B cell (primary cell): ENCODE data around the gene TSTD2. TPM values are rescaled to one million over a fixed set of nuclear protein-coding genes. Genes with fewer than 3 reads are reported as not detected.

Experiments
- ATAC-seq: fragments of 200-7000 bp; cut with Tn5 transposase; one replicate; pipeline ENCODE4 v1.10.0; 2021; ENCODE audit warnings: low read depth, mild to moderate bottlenecking, moderate number of reproducible peaks, moderate library complexity
- CTCF ChIA-PET: fragments of 350-600 bp; sonication (Branson Sonifier 250); formaldehyde crosslinking; loops from one replicate; lab custom pipeline; 2021; ENCODE audit warnings: antibody characterized with exemption, inconsistent platforms; lab: Charles Lee
- POLR2A ChIA-PET: fragments of 350-600 bp; sonication (Branson Sonifier 250); formaldehyde crosslinking; loops from one replicate; lab custom pipeline; 2021; ENCODE audit warnings: antibody characterized with exemption; lab: Charles Lee
- DNase-seq: peaks from one replicate; pipeline ENCODE4 v3.0.0; 2013
- H2AFZ ChIP-seq: 2 replicates; pipeline ENCODE4 v1.6.1; 2012; ENCODE audit warnings: mild to moderate bottlenecking, low read depth, low read length; ENCODE audit not compliant: insufficient read depth, poor library complexity, severe bottlenecking
- H3K27ac ChIP-seq, 2 donors: 1 replicate in 1 of 2; 2 replicates in 1 of 2; pipeline ENCODE4 v1.5.1; 2012 to 2013; ENCODE audit warnings: low read length in 2 of 2, mild to moderate bottlenecking in 2 of 2, moderate library complexity in 1 of 2
- H3K27me3 ChIP-seq, 4 experiments: fragments of 200-600 bp in 1 of 4; sonication (generic) in 1 of 4; replicated peaks in 1 of 4; 1 replicate in 2 of 4; 2 replicates in 2 of 4; pipeline versions ENCODE4 v1.6.1 to v1.7.0; 2013 to 2016; ENCODE audit warnings: low read length in 3 of 4, mild to moderate bottlenecking in 2 of 4, mixed read lengths in 1 of 4, moderate library complexity in 1 of 4; ENCODE audit not compliant: insufficient read depth in 4 of 4, control insufficient read depth in 3 of 4; ENCODE audit errors: control extremely low read depth in 1 of 4
- H3K36me3 ChIP-seq, 2 experiments: replicated peaks in 1 of 2; 1 replicate in 1 of 2; 2 replicates in 1 of 2; pipeline versions ENCODE4 v1.6.1 to v1.7.1; 2013; ENCODE audit warnings: low read length in 1 of 2; ENCODE audit not compliant: insufficient read depth in 2 of 2, control insufficient read depth in 1 of 2; ENCODE audit errors: control extremely low read depth in 1 of 2, extremely low read depth in 1 of 2
- H3K4me1 ChIP-seq, 2 donors: fragments of 200-600 bp in 1 of 2; sonication (generic) in 1 of 2; 1 replicate in 1 of 2; 2 replicates in 1 of 2; pipeline versions ENCODE4 v1.5.1 to v1.6.1; 2013 to 2017; ENCODE audit warnings: low read length in 2 of 2; ENCODE audit not compliant: control insufficient read depth in 2 of 2, insufficient read depth in 2 of 2
- H3K4me2 ChIP-seq: replicated peaks from 2 replicates; pipeline ENCODE3; 2012; ENCODE audit warnings: mild to moderate bottlenecking, low read depth, low read length; ENCODE audit not compliant: poor library complexity, severe bottlenecking
- H3K4me3 ChIP-seq, 5 experiments: fragments of 200-600 bp in 1 of 5; sonication (generic) in 1 of 5; 1 replicate in 3 of 5; 2 replicates in 2 of 5; pipeline versions ENCODE4 v1.5.1 to v1.7.0; 2011 to 2016; ENCODE audit warnings: low read length in 4 of 5, mild to moderate bottlenecking in 4 of 5, low read depth in 2 of 5, control low read depth in 1 of 5, moderate library complexity in 1 of 5; ENCODE audit not compliant: insufficient read depth in 1 of 5; ENCODE audit errors: control extremely low read depth in 1 of 5, extremely low read depth in 1 of 5
- H3K79me2 ChIP-seq: fragments of 200-600 bp; sonication (generic); one replicate; pipeline ENCODE4 v1.6.0; 2016; ENCODE audit warnings: low read length; ENCODE audit not compliant: control insufficient read depth, insufficient read depth
- H3K9ac ChIP-seq: fragments of 200-600 bp; sonication (generic); 2 replicates; pipeline ENCODE4 v1.6.1; 2017; ENCODE audit warnings: mild to moderate bottlenecking, low read length, moderate library complexity
- H3K9me3 ChIP-seq, 3 donors: one replicate each; pipeline versions ENCODE4 v1.6.1 to v1.7.1; 2013; ENCODE audit warnings: low read length in 2 of 3; ENCODE audit not compliant: control insufficient read depth in 2 of 3, insufficient read depth in 1 of 3; ENCODE audit errors: control extremely low read depth in 1 of 3
- H4K20me1 ChIP-seq: 2 replicates; pipeline ENCODE4 v1.6.0; 2012; ENCODE audit warnings: mild to moderate bottlenecking, low read length; ENCODE audit not compliant: insufficient read depth, control insufficient read depth, poor library complexity, severe bottlenecking
- H3K27ac Mint-ChIP-seq: one replicate; pipeline ENCODE4 v1.8.0; 2021; ENCODE audit warnings: mixed read lengths
- H3K27me3 Mint-ChIP-seq: one replicate; pipeline ENCODE4 v1.8.0; 2021; ENCODE audit warnings: mixed read lengths
- H3K4me1 Mint-ChIP-seq: one replicate; pipeline ENCODE4 v1.8.0; 2021; ENCODE audit warnings: mixed read lengths
- H3K4me3 Mint-ChIP-seq: one replicate; pipeline ENCODE4 v1.8.0; 2021; ENCODE audit warnings: mixed read lengths
- H3K9me3 Mint-ChIP-seq: one replicate; pipeline ENCODE4 v1.8.0; 2022; ENCODE audit warnings: mixed read lengths; ENCODE audit not compliant: insufficient read depth
- CTCF ChIP-seq: fragments of 200-600 bp; IDR thresholded peaks from one replicate; pipeline ENCODE4 v1.8.0; 2022; ENCODE audit warnings: antibody characterized with exemption, mild to moderate bottlenecking
- EZH2 ChIP-seq: IDR thresholded peaks from 2 replicates; pipeline ENCODE4 v1.6.1; 2012; ENCODE audit warnings: borderline replicate concordance, low read depth, mild to moderate bottlenecking, moderate library complexity, low read length; ENCODE audit not compliant: insufficient read depth, poor library complexity, severe bottlenecking
- WGBS: methylation state at CpG from one replicate; pipeline ENCODE4 v1.1.5; 2013; ENCODE audit warnings: missing lambda C conversion rate; ENCODE audit not compliant: insufficient coverage; 5-methylcytosine and 5-hydroxymethylcytosine counted together
- intact Hi-C: fragments of 100-400 bp; cut with micrococcal nuclease; formaldehyde crosslinking; loops from one replicate; pipeline ENCODE4 v1.10.0; 2022
- polyA plus RNA-seq: library from polyadenylated mRNA; depleted of rRNA; stranded (reverse); fragments of >200 nt; gene quantifications from 2 replicates; pipeline ENCODE4 v1.2.3, GENCODE V29; 2012
- total RNA-seq, 2 donors: library from RNA; stranded (reverse); fragments of 120-200 nt in 1 of 2; gene quantifications; 1 replicate in 1 of 2; 2 replicates in 1 of 2; pipeline versions ENCODE4 v1.2.3 to v1.2.4, GENCODE V29; 2013 to 2022

TSTD2 gene
- total and polyA plus RNA-seq, 2 donors (not counting 1 experiment from before 2014, with no cell fraction given), result 12.7 to 29.2 TPM

GRCh38 chr9:97629156-97629555, 4.0 kb downstream of the TSTD2 start:
- no peaks in the 10 kb centered on the region for H3K27me3 Mint-ChIP-seq
- H3K9ac ChIP-seq, result no peak overlapping the region
- H4K20me1 ChIP-seq, result no peaks in the 10 kb centered on the region
- TF ChIP-seq EZH2, result no peak
- TF ChIP-seq CTCF, result no peak
- H3K4me3 Mint-ChIP-seq, result no peak overlapping the region
- intact Hi-C loops, result no loop called here
- CTCF ChIA-PET, result interaction anchor here (3.0 kb wide), 1 partner anchor 14 kb away, joined by 13 read pairs; no protein-coding TSS in a partner anchor
- DNase-seq (no peak), ATAC-seq (no peak)
- H3K27ac ChIP-seq, result no peak overlapping the region
- no peak overlapping the region for H3K4me3 ChIP-seq
- no peaks in the 10 kb centered on the region for H3K27me3 ChIP-seq
- H3K4me2 ChIP-seq, result no peak overlapping the region
- H3K4me1 Mint-ChIP-seq, result peaks cover 29% of the 10 kb centered on the region
- H3K4me1 ChIP-seq, result peaks cover 12 to 13% of the 10 kb centered on the region in 2 donors
- no peak overlapping the region for H2AFZ ChIP-seq
- peaks cover 47% of the 10 kb centered on the region for H3K79me2 ChIP-seq
- POLR2A ChIA-PET, result no interaction called here
- H3K27ac Mint-ChIP-seq, result no peak overlapping the region
- peaks cover 0 to 9% of the 10 kb centered on the region in 2 experiments for H3K36me3 ChIP-seq
- no peaks in the 10 kb centered on the region for H3K9me3 ChIP-seq
- no peaks in the 10 kb centered on the region for H3K9me3 Mint-ChIP-seq

- ChIA-PET CTCF (interaction anchor here (3.0 kb wide), 1 partner anchor 13 kb away, joined by 13 read pairs; no protein-coding TSS in a partner anchor), POLR2A (no interaction called here)
- Histone ChIP-seq H3K9ac (no peak overlapping the region), H4K20me1 (no peaks in the 10 kb centered on the region), H3K9me3 (no peaks in the 10 kb centered on the region), H2AFZ (no peak overlapping the region), H3K4me1 (peaks cover 11 to 12% of the 10 kb centered on the region in 2 donors), H3K79me2 (peaks cover 48% of the 10 kb centered on the region), H3K4me2 (no peak overlapping the region), H3K36me3 (peaks cover 0 to 9% of the 10 kb centered on the region in 2 experiments), H3K4me3 (no peak overlapping the region), H3K27ac (no peak overlapping the region), H3K27me3 (no peaks in the 10 kb centered on the region)
- no peak for DNase-seq
- Mint-ChIP-seq H3K4me3 (no peak overlapping the region), H3K4me1 (peaks cover 27% of the 10 kb centered on the region), H3K27me3 (no peaks in the 10 kb centered on the region), H3K27ac (no peak overlapping the region), H3K9me3 (no peaks in the 10 kb centered on the region)
- no peak for TF ChIP-seq EZH2
- no peak for TF ChIP-seq CTCF
- WGBS, result 98% methylated on average over 3 of the region's 3 CpGs
- no peak for ATAC-seq
- intact Hi-C loops, result no loop called here
Measured at GRCh38 chr9:97628668-97629067, 4.5 kb downstream of the TSTD2 start.
